ENCODE data around the gene THEM4.
"Not testable (repeated sequence)": the region's sequence is repeated elsewhere in the genome, so short reads cannot be mapped to it uniquely, and the experiment has no call there.

- not testable (repeated sequence) for TF ChIP-seq CTCF, POLR2A (IDR thresholded peaks at IDR 0.05)
Measured at GRCh38 chr1:151900804-151901203, 8.5 kb downstream of the THEM4 start.

Measured in body of pancreas (tissue), 4 donors.